ENCODE results near the gene SCGN. TPM values are rescaled to one million over a fixed set of nuclear protein-coding genes. Genes with fewer than 3 reads are reported as not detected.
A peak's percentile ranks its signal among the peaks of the same experiment; 100 is the strongest.

The SCGN gene
- total RNA-seq, 1 donor = not detected

DNA sequence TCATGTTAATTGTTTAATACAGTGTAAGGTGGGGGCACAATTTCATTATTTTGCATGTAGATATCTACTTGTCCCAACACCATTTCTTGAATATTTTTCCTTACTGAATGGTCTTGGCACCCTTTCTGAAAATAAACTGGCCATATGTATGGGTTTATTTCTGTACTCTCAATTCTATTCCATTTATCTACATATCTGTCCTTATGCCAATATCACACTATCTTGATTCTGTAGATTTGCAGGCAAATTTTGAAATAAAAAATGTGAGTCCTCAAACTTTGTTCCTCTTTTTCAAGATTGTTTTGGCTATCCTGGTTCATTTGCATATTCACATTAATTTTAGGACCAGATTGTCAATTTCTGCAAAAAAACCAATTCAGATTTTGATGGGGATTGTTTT is 34.8 kb downstream of the SCGN start:
- TF ChIP-seq, protein P1, sequence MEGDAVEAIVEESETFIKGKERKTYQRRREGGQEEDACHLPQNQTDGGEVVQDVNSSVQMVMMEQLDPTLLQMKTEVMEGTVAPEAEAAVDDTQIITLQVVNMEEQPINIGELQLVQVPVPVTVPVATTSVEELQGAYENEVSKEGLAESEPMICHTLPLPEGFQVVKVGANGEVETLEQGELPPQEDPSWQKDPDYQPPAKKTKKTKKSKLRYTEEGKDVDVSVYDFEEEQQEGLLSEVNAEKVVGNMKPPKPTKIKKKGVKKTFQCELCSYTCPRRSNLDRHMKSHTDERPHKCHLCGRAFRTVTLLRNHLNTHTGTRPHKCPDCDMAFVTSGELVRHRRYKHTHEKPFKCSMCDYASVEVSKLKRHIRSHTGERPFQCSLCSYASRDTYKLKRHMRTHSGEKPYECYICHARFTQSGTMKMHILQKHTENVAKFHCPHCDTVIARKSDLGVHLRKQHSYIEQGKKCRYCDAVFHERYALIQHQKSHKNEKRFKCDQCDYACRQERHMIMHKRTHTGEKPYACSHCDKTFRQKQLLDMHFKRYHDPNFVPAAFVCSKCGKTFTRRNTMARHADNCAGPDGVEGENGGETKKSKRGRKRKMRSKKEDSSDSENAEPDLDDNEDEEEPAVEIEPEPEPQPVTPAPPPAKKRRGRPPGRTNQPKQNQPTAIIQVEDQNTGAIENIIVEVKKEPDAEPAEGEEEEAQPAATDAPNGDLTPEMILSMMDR (IDR thresholded peaks at IDR 0.05; ENCODE audit: insufficient read depth, low read depth, low read length) = no peak
- H3K4me3 ChIP-seq (ENCODE audit: low read depth, low read length) = no peak overlapping the region
- no peak for DNase-seq (ENCODE audit: low read depth)

DNA sequence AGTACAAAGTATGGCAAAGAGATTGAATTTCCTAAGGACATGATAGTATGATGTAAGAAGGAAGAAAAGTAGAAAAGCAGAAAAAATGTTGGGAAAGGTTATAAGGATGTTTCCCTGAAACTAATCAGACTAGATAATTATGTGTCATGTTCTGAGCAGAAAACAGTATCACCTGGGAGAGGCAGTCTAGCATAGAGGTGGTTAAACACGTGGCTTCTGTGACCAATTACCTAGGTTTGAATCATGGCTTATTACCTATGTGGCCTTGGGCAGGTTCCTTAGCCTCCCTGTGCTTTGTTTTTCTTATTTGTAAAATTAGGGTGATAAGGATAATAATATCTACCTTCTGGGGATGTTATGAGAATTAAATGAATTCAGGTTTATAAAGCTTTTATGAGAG is 38.0 kb downstream of the SCGN start:
- no peak for DNase-seq (ENCODE audit: low read depth)
- TF ChIP-seq, protein P1 (IDR thresholded peaks at IDR 0.05; ENCODE audit: insufficient read depth, low read depth, low read length) = no peak
- H3K4me3 ChIP-seq (ENCODE audit: low read depth, low read length) = no peak overlapping the region

DNA sequence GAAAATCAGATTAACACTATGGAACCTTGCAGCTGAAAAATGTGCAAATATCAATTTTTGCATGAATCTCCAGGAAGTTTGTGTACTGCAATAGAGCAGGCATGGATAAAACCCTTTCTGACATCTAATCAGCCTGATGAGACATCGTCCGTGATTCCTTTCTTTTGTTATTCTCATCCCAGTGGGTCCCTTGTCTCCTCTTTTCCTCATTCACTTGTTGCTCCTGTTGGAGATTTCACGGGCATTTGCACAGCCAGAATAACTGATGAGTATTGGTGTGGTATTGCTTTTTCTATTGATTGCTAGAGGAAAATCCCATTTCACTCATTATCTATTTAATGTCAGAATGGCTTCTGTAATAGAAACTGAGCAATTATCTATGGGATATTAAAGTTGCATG is 39.9 kb downstream of the SCGN start:
- TF ChIP-seq, protein P1 (IDR thresholded peaks at IDR 0.05; ENCODE audit: insufficient read depth, low read depth, low read length) = no peak
- DNase-seq (ENCODE audit: low read depth) = no peak
- no peak overlapping the region for H3K4me3 ChIP-seq (ENCODE audit: low read depth, low read length)

DNA sequence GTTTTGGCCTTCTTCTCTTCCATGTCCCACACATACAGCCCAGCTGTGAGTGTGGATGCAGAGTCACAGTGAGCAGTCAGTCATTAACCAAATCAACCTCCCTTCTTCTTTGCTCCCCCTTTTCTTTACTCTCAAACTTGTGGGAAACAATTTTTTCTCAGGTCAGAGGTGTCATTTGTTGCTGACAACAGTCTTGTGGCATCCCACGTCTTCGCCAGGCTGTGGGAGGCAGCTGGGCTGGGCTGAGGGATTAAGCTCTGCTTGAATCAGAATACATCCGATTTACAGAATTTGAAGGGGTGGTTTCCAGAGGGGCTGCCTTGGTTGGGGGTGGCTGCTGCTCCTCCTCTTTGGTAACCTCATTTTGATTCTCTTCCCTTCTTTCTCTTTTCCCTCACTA is 40.5 kb downstream of the SCGN start:
- TF ChIP-seq, protein P1 (IDR thresholded peaks at IDR 0.05; ENCODE audit: insufficient read depth, low read depth, low read length) = no peak
- no peak for DNase-seq (ENCODE audit: low read depth)
- no peak overlapping the region for H3K4me3 ChIP-seq (ENCODE audit: low read depth, low read length)

DNA sequence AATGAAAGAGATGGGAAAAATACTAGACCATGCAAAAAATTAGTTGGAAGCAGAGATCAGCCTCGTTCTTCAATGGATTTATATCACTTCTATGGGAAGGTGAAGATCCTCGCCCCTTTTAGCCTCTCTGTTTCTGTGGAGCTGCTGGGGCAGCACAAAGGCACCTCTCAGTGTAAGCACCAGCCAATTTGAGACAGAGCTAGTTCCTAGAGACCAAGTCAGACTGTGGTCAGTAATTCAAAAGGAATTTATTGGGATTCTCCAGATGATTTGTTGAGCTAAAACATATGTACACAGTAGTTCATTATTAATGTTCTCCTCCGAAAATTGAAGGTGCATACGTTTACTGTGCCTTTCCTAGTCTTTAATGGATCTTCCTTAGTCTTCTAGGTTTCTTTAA is 42.4 kb downstream of the SCGN start:
- TF ChIP-seq, protein P1 (IDR thresholded peaks at IDR 0.05; ENCODE audit: insufficient read depth, low read depth, low read length) = no peak
- no peak overlapping the region for H3K4me3 ChIP-seq (ENCODE audit: low read depth, low read length)
- peak; percentile 2 for DNase-seq (ENCODE audit: low read depth)

DNA sequence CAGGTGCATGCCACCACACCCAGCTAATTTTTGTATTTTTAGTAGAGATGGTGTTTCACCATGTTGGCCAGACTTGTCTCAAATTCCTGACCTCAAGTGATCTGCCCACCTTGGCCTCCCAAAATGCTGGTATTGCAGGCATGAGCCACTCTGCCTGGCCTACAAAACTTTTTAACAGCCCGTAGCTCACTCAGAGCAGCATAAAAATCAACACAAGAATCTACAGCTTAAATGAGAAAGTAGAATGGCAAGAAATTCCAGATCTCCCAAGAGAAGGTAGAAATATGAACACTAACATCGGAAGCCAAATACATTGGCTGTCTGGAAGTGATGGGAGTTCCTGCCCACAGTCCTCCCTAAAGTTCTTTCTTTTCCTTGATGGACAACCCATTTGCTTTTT is 43.7 kb downstream of the SCGN start:
- TF ChIP-seq, protein P1 (IDR thresholded peaks at IDR 0.05; ENCODE audit: insufficient read depth, low read depth, low read length) = no peak
- no peak for DNase-seq (ENCODE audit: low read depth)
- H3K4me3 ChIP-seq (ENCODE audit: low read depth, low read length) = no peak overlapping the region

DNA sequence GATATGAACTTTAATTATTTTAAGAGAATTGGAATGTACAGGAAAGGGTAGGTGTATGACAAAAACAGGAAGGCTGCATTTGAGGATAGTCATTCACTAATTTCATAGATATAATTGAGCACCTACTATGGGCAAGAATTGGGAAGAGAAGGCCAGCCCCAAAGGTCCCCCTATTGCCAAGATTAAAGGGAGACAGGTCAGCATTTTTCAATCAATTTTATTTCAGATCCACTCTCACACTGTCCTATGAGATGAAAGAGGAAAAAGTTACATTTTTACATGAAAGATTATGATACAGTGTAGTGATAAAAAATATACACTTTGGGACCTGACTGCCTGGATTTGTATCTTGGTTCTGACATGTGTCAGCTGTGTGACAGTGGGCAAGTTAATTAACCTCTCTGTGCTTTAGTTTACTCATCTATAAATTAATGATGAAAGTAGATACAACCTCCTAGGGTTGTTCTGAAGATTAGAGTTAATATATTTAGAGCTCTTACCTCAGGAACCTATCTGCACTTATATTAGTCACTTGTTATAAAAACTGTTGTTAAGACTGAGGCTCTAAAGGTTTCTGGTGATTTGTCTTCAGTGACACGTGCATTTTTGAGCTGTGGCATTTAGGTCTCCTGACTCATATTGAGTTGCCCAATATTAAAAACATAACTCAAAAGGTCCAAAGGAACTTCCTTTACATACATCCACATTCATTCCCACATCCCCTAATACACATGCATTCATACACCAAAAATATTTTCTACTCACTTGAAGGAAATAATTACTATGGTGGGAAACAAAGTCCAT is 45.7 kb downstream of the SCGN start:
- TF ChIP-seq, protein P1 (IDR thresholded peaks at IDR 0.05; ENCODE audit: insufficient read depth, low read depth, low read length) = no peak
- H3K4me3 ChIP-seq (ENCODE audit: low read depth, low read length) = no peak overlapping the region
- DNase-seq (ENCODE audit: low read depth) = no peak

Measured in fibroblast of villous mesenchyme (primary cell).